GM19328 (cell line): ENCODE measurements around the gene SDCCAG8.

ENCODE experiments used
- ATAC-seq: cut with Tn5 transposase; IDR thresholded peaks from one replicate; pipeline ENCODE4 v1.9.1; 2021; ENCODE audit warnings: mild to moderate bottlenecking, moderate library complexity; ENCODE audit not compliant: unreplicated experiment

Gene SDCCAG8

GRCh38 chr1:243254233-243254926, 1.5 kb upstream of the SDCCAG8 start:
- ATAC-seq = no peak

- ATAC-seq = peak; percentile 47
Observed at GRCh38 chr1:243254927-243255790, 682 bp upstream of the SDCCAG8 start, which contains the start of gene CEP170. TSS of gene CEP170 (minus strand) at chr1:243255281. CDS start at chr1:243225280, 30,001 bp downstream.

GRCh38 chr1:243256590-243256989, 749 bp downstream of the SDCCAG8 start:
- ATAC-seq = no peak

- no peak for ATAC-seq
Observed at GRCh38 chr1:243257189-243257588, 1.3 kb downstream of the SDCCAG8 start.

GRCh38 chr1:243258731-243259130, 2.9 kb downstream of the SDCCAG8 start:
- no peak for ATAC-seq

GRCh38 chr1:243260221-243260880, 4.5 kb downstream of the SDCCAG8 start:
- no peak for ATAC-seq

GRCh38 chr1:243261390-243261789, 5.5 kb downstream of the SDCCAG8 start:
- ATAC-seq = no peak

- no peak for ATAC-seq
Observed at GRCh38 chr1:243264717-243265116, 8.9 kb downstream of the SDCCAG8 start.

GRCh38 chr1:243266231-243266630, 10.4 kb downstream of the SDCCAG8 start:
- ATAC-seq = no peak

GRCh38 chr1:243267471-243267880, 11.6 kb downstream of the SDCCAG8 start:
- ATAC-seq = no peak

- no peak for ATAC-seq
Observed at GRCh38 chr1:243267914-243268653, 12.2 kb downstream of the SDCCAG8 start.

GRCh38 chr1:243268751-243269460, 13.1 kb downstream of the SDCCAG8 start:
- ATAC-seq = peak; percentile 20

- ATAC-seq = peak; percentile 63
Observed at GRCh38 chr1:243269461-243269801, 13.6 kb downstream of the SDCCAG8 start.

- no peak for ATAC-seq
Observed at GRCh38 chr1:243270097-243270864, 14.4 kb downstream of the SDCCAG8 start.

- ATAC-seq = no peak
Observed at GRCh38 chr1:243271996-243272395, 16.2 kb downstream of the SDCCAG8 start.

- no peak for ATAC-seq
Observed at GRCh38 chr1:243272401-243272800, 16.6 kb downstream of the SDCCAG8 start.

GRCh38 chr1:243273506-243273905, 17.7 kb downstream of the SDCCAG8 start:
- no peak for ATAC-seq

GRCh38 chr1:243273945-243274344, 18.1 kb downstream of the SDCCAG8 start:
- no peak for ATAC-seq

GRCh38 chr1:243275316-243275715, 19.5 kb downstream of the SDCCAG8 start:
- no peak for ATAC-seq
